Activated CD4-positive, alpha-beta T cell treated with anti-CD3 and anti-CD28 coated beads, Interleukin-2, amount 50 U/mL, for 1 hour (primary cell): ENCODE measurements around the gene TBC1D2B.
"Not testable (repeated sequence)": the region's sequence is repeated elsewhere in the genome, so short reads cannot be mapped to it uniquely, and the experiment has no call there.

ENCODE experiments used
- DNase-seq: peaks from one replicate; pipeline ENCODE4 v3.0.0-alpha.2; 2020

The TBC1D2B gene

DNA sequence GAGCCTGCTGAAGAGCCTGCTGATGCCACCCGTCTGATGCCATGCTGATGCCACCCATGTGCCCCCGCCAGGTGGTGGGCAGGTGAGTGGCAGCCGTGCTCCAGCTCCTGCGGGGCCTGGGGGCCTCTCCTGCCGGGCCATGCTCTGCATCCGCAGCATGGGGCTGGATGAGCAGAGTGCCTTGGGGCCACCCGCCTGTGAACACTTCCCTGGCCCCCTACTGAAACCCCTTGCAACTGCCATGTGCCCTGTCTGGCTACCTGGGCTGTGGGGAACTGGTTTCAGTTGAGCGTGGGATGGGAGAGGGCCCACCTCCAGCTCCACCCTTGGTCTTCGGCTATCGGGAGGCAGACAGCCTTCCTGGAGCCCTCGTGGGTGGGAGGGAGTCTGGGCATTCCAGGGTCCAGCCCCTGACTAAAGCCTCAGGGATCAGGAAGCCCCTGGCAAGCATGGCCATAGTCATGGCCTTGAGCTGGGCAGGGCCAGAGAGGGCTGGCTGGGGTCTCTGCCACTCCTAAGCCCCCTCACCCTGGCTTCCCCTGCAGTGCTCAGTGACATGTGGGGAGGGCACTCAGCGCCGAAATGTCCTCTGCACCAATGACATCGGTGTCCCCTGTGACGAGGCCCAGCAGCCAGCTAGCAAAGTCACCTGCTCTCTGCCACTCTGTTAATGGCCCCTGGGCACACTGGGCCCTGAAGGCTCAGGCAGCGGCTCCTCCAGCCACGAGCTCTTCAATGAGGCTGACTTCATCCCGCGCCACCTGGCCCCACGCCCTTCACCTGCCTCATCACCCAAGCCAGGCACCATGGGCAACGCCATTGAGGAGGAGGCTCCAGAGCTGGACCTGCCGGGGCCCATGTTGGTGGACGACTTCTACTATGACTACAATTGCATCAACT is 92.2 kb downstream of the TBC1D2B start:
- DNase-seq, result no peak

GRCh38 chr15:77984446-77984861 is 93.1 kb downstream of the TBC1D2B start:
- no peak for DNase-seq

DNA sequence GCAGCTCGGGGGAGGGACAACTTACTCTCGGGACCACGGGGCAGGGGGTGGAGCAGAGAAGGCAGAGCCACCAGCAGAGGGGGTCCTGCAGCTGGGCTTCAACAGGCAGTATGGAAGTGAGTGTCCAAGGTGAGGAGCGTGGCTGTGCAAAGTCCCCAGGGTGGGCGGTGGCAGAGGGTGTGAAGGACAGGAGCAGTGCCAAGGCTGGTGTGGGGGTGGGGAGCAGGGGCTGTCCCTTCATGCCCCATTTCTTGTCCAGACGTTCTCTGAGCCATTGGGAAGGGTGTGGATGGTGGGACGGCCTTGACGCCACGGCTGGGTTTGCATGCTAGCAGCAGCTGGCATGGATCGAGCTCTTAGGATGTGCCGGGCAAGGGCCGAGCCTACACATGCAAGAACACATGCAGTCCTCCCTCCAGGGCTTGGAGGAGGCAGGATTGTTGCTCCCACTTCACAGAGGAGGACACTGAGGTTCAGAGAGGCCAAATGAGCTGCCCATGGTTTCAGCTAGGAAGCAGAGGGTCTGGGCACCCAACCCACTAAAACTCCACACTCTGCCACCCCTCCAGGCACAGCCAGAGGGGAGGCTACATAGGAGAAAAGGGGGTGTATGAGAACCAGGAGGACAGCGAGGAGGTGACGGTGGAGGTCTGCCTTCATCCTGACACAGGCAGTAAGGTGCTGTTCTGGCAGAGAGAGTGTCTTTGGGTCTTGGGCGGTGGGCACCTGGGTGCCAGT is 93.6 kb downstream of the TBC1D2B start:
- no peak for DNase-seq

DNA sequence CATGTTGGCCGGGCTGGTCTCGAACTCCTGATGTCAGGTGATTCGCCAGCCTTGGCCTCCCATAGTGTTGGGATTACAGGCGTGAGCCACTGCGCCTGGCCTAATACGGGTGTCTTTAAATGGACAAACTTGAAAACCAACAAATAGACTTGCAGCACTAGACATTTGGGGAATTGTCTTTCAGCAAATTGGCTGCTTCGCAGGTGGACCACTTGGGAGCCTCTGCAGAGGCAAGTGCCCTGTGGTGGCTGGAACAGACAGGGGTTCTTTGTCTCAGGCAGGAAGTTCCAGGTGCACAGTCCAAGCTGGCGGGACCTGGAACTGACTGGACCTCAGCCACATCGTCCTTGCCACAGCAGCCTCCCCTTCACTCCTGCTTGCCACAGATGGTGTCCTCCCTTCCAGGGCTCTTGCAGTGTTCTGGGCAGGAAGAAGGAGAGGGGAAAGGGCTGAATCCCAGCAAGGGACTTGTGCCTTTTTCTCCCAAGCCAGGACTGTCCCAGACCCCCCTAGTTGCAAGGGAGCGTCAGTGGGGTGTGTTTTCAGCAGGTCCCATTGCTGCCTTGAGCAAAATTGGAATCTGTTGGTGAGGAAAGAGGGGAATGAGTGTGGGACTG is 94.3 kb downstream of the TBC1D2B start:
- DNase-seq, result no peak

GRCh38 chr15:77982127-77982490 is 95.4 kb downstream of the TBC1D2B start:
- DNase-seq, result no peak

- no peak for DNase-seq
Measured at GRCh38 chr15:77981281-77982126, 96.0 kb downstream of the TBC1D2B start.

GRCh38 chr15:77980674-77981073 is 96.8 kb downstream of the TBC1D2B start:
- not testable (repeated sequence) for DNase-seq

DNA sequence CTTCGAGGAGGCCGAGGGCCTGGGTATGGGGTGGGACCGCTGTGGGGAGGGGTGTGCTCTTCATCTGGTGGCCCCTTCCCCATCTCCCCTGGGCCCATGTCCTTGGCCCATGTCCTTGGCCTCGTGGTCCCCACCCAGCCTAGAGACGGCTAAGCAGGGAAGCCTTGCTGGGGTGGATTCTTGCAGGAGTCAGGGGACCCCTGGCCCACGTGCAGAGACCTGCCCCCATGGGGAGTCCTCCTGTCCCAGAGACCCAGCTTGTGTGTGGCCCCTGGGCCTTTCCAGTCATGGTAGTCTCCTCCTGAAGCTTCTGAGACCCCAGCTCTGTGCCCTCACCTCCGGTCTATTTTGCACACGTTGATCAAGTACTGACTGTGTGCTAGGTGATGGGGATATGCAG is 97.4 kb downstream of the TBC1D2B start:
- no peak for DNase-seq

GRCh38 chr15:77979157-77979556 is 98.4 kb downstream of the TBC1D2B start:
- not testable (repeated sequence) for DNase-seq

- not testable (repeated sequence) for DNase-seq
Measured at GRCh38 chr15:77978759-77979145, 98.8 kb downstream of the TBC1D2B start.

- not testable (repeated sequence) for DNase-seq
Measured at GRCh38 chr15:77977903-77978758, 99.4 kb downstream of the TBC1D2B start.

- DNase-seq, result not testable (repeated sequence)
Measured at GRCh38 chr15:77976760-77977525, 100.6 kb downstream of the TBC1D2B start.

DNA sequence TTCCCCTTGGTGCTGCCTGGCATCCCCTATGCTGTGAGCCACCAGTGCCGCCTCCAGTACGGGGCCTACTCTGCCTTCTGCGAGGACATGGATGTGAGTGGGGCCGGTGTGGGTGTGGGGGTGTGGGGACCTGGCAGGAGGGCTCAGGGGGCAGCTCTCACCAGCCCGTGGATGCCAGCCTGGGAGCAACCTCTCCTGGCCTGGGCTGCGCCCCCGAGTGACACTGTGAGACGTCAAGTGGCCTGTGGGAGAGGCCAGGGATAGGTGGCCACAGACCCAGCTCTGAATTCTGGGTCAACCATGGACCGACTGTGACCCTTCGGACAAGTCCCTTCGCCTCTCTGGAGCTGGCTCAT is 101.4 kb downstream of the TBC1D2B start:
- DNase-seq, result not testable (repeated sequence)

GRCh38 chr15:77975332-77976094 is 102.0 kb downstream of the TBC1D2B start:
- DNase-seq, result no peak

GRCh38 chr15:77974416-77975331 is 102.8 kb downstream of the TBC1D2B start:
- no peak for DNase-seq

DNA sequence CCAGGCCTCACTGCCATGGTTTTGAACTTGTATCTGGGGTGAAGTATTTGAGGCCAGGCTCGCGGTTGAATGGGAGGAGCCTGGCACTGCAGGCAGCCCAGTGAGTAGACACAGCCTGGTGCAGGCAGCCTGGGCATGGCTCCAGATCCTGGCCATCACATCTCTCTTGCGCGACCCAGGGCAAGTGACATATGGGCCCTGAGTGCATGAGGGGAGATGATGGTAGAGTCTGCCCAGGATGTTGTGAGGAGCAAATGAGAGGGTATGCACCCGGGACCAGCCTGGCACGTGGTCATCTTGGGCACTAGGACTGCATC is 103.5 kb downstream of the TBC1D2B start:
- DNase-seq, result no peak

DNA sequence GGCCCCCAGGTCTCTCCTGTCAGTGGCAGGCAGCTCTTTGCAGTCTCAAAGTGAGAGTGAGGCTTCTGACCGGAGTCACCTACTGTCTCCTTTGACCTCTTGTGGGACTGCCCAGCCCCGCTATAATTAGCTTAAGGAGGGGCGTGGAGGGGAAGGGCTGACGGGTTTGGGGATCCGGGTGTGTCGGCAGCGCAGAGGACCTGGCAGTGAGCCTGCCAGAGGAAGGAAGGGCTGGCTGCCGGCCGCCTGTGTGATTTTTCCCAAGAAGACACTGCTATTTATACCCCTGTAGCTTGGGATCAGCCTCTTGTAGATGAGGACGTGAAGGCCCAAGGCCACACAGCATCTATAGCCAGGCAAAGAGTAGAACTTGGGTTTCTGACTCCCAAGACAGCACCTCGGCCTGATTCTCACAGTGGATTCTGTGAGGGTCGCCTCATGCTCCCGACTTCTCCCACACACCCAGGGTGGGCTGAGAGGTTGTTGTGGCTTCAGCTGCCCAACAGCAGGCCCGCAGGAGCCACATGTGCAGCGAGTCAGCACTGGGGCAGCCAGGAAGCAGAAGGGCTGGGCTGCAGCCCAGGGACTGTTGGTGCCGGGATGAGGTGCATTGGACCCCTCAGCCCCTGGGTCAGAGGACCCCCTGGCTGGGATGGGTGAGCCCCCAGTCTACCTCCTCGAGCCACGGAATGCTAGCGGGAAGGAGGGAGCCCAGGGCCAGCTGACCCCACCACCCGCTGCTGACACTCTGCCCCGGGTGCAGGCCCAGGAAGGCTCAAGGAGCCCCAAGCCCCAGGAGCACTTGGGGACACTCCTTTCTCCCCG is 104.0 kb downstream of the TBC1D2B start:
- not testable (repeated sequence) for DNase-seq

GRCh38 chr15:77972706-77973105 is 104.8 kb downstream of the TBC1D2B start:
- not testable (repeated sequence) for DNase-seq
